HG02840 (cell line): ENCODE results near the gene GRK1.

ENCODE experiments used
- ATAC-seq: cut with Tn5 transposase; IDR thresholded peaks from one replicate; pipeline ENCODE4 v1.9.1; 2021; ENCODE audit warnings: mild to moderate bottlenecking, moderate library complexity, moderate number of reproducible peaks; ENCODE audit not compliant: unreplicated experiment, low FRiP score

GRK1 gene

DNA sequence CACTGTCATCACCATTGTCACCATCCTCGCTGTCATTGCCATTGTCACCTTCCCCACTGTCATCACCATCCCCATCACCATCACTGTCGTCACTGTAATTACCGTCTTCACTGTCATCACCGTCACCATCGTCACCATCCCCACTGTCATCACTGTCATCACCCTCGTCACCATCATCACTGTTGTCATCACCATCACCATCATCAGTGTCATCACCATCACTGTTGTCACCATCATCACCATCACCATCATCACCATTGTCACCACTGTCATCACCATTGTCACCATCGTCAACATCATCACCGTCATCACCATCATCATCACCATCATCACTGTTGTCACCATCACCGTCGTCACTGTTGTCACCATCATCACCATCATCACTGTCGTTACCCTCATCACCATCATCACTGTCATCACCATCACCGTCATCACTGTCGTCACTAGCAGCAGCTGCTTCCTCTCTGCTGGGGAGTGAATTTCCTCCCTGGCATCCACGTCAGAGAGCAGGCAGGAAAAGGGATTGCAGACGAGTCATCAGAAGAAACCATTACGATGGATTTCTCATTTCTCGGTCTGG, 119.3 kb downstream of the GRK1 start:
- ATAC-seq: no peak
